Fibroblast of the aortic adventitia (primary cell): ENCODE results near the gene CEACAM3. TPM values are rescaled to one million over a fixed set of nuclear protein-coding genes. Genes with fewer than 3 reads are reported as not detected.

Source experiments
- DNase-seq: peaks from one replicate; pipeline ENCODE4 v3.0.0-alpha.2; 2010; ENCODE audit warnings: low read depth
- H3K4me3 ChIP-seq: 2 replicates; pipeline ENCODE4 v1.5.1; 2011; ENCODE audit warnings: low read depth, mild to moderate bottlenecking, control low read depth, low read length, moderate library complexity
- total RNA-seq: library from RNA; depleted of rRNA; stranded (reverse); fragments of >200 nt; gene quantifications from 2 replicates; pipeline ENCODE4 v1.2.3, GENCODE V29; 2012; ENCODE audit warnings: low replicate concordance
- TF ChIP-seq, protein P1 (sequence below): IDR thresholded peaks from 2 replicates; pipeline ENCODE4 v1.5.1; 2011; ENCODE audit warnings: mild to moderate bottlenecking, low read length, control low read depth, inconsistent platforms; ENCODE audit not compliant: insufficient read depth

CEACAM3 gene
- total RNA-seq, 1 donor, result not detected

DNA sequence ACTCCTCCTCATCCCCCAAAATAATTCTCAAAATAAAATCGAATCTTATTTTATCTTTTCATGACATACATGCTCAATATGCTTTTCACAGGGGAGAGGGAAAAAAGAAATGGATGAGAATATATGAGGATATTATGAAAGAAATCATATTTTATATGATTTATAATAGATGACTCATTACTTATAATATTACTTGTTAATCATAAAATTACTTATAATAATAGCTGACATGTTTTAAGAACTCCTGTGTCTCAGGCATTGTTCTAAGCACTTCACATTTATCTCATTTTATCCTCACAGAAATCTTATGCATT is 3.0 kb upstream of the CEACAM3 start:
- TF ChIP-seq, protein P1, sequence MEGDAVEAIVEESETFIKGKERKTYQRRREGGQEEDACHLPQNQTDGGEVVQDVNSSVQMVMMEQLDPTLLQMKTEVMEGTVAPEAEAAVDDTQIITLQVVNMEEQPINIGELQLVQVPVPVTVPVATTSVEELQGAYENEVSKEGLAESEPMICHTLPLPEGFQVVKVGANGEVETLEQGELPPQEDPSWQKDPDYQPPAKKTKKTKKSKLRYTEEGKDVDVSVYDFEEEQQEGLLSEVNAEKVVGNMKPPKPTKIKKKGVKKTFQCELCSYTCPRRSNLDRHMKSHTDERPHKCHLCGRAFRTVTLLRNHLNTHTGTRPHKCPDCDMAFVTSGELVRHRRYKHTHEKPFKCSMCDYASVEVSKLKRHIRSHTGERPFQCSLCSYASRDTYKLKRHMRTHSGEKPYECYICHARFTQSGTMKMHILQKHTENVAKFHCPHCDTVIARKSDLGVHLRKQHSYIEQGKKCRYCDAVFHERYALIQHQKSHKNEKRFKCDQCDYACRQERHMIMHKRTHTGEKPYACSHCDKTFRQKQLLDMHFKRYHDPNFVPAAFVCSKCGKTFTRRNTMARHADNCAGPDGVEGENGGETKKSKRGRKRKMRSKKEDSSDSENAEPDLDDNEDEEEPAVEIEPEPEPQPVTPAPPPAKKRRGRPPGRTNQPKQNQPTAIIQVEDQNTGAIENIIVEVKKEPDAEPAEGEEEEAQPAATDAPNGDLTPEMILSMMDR, result no peak
- DNase-seq, result no peak
- H3K4me3 ChIP-seq, result no peak overlapping the region

- no peak overlapping the region for H3K4me3 ChIP-seq
- TF ChIP-seq, protein P1, result peak; percentile 81
- DNase-seq, result peak; percentile 40
Observed at GRCh38 chr19:41795031-41795461, 1.3 kb upstream of the CEACAM3 start.

- no peak overlapping the region for H3K4me3 ChIP-seq
- no peak for DNase-seq
- TF ChIP-seq, protein P1, result no peak
Observed at GRCh38 chr19:41796901-41797300, 514 bp downstream of the CEACAM3 start.

GRCh38 chr19:41799444-41800000 is 3.1 kb downstream of the CEACAM3 start:
- no peak overlapping the region for H3K4me3 ChIP-seq
- TF ChIP-seq, protein P1, result no peak
- no peak for DNase-seq

DNA sequence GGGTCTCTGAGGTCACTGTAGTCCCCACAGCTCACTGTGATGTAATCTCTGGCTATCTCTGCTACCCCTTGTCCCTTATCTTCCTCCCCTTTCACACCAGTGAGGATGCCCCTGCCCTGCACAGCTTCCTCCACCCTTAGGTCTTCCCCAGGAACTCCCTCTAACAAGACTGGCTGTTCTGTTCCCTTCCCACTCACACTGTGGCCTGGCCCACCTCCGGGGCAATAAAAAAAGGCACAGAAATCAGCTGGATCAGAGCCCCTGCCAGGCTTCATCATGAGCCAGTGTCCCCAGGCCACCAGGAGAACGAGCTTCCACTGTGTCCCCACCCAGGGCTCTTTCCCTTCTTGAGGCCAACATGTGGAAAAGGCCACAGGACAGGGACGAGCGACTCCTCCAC is 4.6 kb downstream of the CEACAM3 start:
- H3K4me3 ChIP-seq, result no peak overlapping the region
- no peak for DNase-seq
- TF ChIP-seq, protein P1, result no peak

- H3K4me3 ChIP-seq, result no peak overlapping the region
- DNase-seq, result no peak
- TF ChIP-seq, protein P1, result no peak
Observed at GRCh38 chr19:41801792-41802211, 5.4 kb downstream of the CEACAM3 start.

GRCh38 chr19:41802770-41803169 is 6.4 kb downstream of the CEACAM3 start:
- no peak for DNase-seq
- TF ChIP-seq, protein P1, result no peak
- no peak overlapping the region for H3K4me3 ChIP-seq
